GM13976 (cell line): Measurements from ENCODE around the gene PDE4D.

Experiments used
- DNase-seq: peaks from one replicate; pipeline ENCODE4 v3.0.0; 2012; ENCODE audit warnings: low spot score
- in situ Hi-C: fragments of 300-500 bp; cut with MboI; formaldehyde crosslinking; loops from one replicate; pipeline ENCODE4 v1.12.0; 2022; ENCODE audit warnings: low sequenced_read_pairs, mixed read lengths, inconsistent platforms; ENCODE audit not compliant: unreplicated experiment
- TF ChIP-seq, protein P1 (sequence below): IDR thresholded peaks from 2 replicates; pipeline ENCODE4 v1.5.1; 2012; ENCODE audit warnings: borderline replicate concordance, mild to moderate bottlenecking; ENCODE audit not compliant: insufficient read depth; ENCODE audit errors: extremely low read depth, missing control alignments, control extremely low read depth

PDE4D gene

DNA sequence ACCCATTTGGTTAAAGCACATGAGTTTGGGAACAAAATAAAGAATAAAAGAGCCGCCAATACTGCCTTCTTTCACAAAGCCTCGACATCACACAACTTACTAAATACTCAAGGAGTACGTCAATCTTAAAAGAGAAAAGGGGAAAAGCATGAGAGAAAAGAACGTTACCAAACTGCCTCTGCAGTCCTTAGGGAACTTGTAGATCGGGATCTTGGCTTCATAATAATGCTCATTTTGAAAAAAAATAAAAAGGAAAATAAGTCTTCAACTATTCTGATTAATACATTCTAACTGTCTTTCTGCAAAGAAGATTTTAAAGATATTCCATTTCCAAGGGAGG is 618.4 kb downstream of the PDE4D start:
- no peak for DNase-seq
- TF ChIP-seq, protein P1, sequence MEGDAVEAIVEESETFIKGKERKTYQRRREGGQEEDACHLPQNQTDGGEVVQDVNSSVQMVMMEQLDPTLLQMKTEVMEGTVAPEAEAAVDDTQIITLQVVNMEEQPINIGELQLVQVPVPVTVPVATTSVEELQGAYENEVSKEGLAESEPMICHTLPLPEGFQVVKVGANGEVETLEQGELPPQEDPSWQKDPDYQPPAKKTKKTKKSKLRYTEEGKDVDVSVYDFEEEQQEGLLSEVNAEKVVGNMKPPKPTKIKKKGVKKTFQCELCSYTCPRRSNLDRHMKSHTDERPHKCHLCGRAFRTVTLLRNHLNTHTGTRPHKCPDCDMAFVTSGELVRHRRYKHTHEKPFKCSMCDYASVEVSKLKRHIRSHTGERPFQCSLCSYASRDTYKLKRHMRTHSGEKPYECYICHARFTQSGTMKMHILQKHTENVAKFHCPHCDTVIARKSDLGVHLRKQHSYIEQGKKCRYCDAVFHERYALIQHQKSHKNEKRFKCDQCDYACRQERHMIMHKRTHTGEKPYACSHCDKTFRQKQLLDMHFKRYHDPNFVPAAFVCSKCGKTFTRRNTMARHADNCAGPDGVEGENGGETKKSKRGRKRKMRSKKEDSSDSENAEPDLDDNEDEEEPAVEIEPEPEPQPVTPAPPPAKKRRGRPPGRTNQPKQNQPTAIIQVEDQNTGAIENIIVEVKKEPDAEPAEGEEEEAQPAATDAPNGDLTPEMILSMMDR: no peak
- in situ Hi-C loops: no loop called here

DNA sequence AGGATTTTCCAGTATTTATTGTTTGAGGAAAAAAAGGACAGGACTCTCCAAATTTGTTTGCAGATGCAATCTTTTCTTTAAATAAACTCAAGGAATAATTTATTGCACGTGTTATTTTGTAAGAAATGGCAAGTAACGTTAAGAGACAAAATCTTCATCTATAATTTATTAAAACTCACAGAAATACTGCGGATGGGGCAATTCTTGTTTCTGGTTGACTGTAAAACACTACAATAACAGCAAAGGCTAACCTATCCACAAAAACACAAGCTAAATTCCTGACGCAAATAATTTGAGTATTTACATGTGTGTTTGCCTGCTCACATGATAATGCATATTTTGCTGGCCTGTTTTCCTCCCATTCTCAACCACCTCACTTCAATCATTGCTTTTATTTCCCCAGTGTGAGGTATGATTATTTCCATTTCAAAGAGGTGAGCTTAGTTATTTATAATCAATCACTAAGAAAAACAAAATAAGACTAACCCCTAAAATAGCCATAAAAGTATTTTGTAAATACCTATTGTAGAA is 619.4 kb downstream of the PDE4D start:
- TF ChIP-seq, protein P1: no peak
- in situ Hi-C loops: no loop called here

GRCh38 chr5:59272809-59273427 is 620.6 kb downstream of the PDE4D start:
- TF ChIP-seq, protein P1: no peak
- DNase-seq: no peak
- in situ Hi-C loops: no loop called here

More for the DNA sequence above, 619.4 kb downstream of the PDE4D start:
- no peak for DNase-seq

DNA sequence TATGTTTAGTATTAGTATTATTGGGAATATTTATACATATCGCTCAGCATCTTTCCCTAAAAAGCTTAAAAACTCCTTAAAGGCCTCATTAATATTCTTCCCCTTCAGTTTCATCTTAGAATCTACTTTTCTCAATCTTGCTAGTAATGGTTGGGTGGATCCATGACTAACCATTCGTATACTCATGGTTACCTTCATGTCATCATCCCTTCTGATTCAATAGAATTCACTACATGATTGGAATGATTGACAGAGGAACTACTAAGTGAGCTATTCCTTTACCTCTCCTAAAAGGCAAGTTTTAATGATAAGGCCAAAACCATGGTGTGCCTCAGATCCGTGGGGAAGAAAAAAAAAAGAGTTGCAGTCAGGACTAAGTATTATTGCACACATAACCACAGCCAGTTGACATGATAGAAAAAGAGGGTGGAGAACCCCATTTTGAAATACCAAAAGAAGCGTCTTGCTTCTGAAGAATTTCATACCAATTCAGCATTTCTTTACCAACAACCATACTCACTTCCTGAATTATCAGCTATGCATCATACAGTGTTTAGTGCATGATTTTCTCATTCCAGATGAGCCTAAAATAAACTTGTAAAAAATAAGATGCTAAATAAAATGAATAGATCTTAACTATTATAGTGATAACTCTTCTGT is 624.6 kb downstream of the PDE4D start:
- DNase-seq: no peak
- TF ChIP-seq, protein P1: no peak
- in situ Hi-C loops: no loop called here

- DNase-seq: no peak
- TF ChIP-seq, protein P1: no peak
- in situ Hi-C loops: no loop called here
These were observed 626.5 kb downstream of the PDE4D start for GRCh38 chr5:59267033-59267432.

- no peak for DNase-seq
- TF ChIP-seq, protein P1: no peak
- in situ Hi-C loops: no loop called here
These were observed 627.1 kb downstream of the PDE4D start for GRCh38 chr5:59266410-59266809.
